Measurements from ENCODE around the gene DCAF12L2.
"Not testable (repeated sequence)": the region's sequence is repeated elsewhere in the genome, so short reads cannot be mapped to it uniquely, and the experiment has no call there.

DNA sequence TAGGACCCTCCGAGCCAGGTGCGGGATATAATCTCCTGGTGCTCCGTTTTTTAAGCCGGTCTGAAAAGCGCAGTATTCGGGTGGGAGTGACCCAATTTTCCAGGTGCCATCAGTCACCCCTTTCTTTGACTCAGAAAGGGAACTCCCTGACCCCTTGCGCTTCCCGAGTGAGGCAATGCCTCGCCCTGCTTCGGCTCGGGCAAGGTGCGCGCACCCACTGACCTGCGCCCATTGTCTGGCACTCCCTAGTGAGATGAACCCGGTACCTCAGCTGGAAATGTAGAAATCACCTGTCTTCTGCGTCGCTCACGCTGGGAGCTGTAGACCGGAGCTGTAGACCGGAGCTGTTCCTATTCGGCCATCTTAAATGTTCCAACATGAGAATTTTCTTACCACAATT lies 24.8 kb upstream of the DCAF12L2 start:
- not testable (repeated sequence) for TF ChIP-seq ZFP30 (CRISPR knock-in tag; IDR thresholded peaks at IDR 0.05); BACH2 (CRISPR knock-in tag; IDR thresholded peaks at IDR 0.05; ENCODE audit: borderline replicate concordance); CREB5 (CRISPR knock-in tag; IDR thresholded peaks at IDR 0.05; ENCODE audit: low read depth); ZC3H10 (CRISPR knock-in tag; IDR thresholded peaks at IDR 0.05); ARNTL (CRISPR knock-in tag; IDR thresholded peaks at IDR 0.05; ENCODE audit: borderline replicate concordance, low read depth); RARB (CRISPR knock-in tag; IDR thresholded peaks at IDR 0.05); ZFP3 (CRISPR knock-in tag; IDR thresholded peaks at IDR 0.05)
- TF ChIP-seq, protein P1, sequence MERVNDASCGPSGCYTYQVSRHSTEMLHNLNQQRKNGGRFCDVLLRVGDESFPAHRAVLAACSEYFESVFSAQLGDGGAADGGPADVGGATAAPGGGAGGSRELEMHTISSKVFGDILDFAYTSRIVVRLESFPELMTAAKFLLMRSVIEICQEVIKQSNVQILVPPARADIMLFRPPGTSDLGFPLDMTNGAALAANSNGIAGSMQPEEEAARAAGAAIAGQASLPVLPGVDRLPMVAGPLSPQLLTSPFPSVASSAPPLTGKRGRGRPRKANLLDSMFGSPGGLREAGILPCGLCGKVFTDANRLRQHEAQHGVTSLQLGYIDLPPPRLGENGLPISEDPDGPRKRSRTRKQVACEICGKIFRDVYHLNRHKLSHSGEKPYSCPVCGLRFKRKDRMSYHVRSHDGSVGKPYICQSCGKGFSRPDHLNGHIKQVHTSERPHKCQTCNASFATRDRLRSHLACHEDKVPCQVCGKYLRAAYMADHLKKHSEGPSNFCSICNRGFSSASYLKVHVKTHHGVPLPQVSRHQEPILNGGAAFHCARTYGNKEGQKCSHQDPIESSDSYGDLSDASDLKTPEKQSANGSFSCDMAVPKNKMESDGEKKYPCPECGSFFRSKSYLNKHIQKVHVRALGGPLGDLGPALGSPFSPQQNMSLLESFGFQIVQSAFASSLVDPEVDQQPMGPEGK (CRISPR knock-in tag; IDR thresholded peaks at IDR 0.05; ENCODE audit: borderline replicate concordance), result not testable (repeated sequence)
- TF ChIP-seq, protein P2, sequence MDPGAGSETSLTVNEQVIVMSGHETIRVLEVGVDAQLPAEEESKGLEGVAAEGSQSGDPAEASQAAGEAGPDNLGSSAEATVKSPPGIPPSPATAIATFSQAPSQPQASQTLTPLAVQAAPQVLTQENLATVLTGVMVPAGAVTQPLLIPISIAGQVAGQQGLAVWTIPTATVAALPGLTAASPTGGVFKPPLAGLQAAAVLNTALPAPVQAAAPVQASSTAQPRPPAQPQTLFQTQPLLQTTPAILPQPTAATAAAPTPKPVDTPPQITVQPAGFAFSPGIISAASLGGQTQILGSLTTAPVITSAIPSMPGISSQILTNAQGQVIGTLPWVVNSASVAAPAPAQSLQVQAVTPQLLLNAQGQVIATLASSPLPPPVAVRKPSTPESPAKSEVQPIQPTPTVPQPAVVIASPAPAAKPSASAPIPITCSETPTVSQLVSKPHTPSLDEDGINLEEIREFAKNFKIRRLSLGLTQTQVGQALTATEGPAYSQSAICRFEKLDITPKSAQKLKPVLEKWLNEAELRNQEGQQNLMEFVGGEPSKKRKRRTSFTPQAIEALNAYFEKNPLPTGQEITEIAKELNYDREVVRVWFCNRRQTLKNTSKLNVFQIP (CRISPR knock-in tag; IDR thresholded peaks at IDR 0.05; ENCODE audit: borderline replicate concordance, low read depth), result not testable (repeated sequence)

Data from SK-N-SH treated with all-trans-retinoic acid at 6 μM for 48 hours (cell line).